Adrenal gland (tissue), 5 donors: ENCODE measurements around the gene SUN5.

Source experiments
- CTCF ChIP-seq, 6 experiments: fragments of 450-650 bp in 4 of 6; fragments of 200-600 bp in 2 of 6; sonication (generic) in 1 of 6; IDR thresholded peaks; 1 replicate in 5 of 6; 2 replicates in 1 of 6; pipeline versions ENCODE4 v1.5.1 to v1.8.0; 2016 to 2021; ENCODE audit warnings: antibody characterized with exemption in 6 of 6, mild to moderate bottlenecking in 2 of 6, moderate library complexity in 1 of 6
- POLR2A ChIP-seq, 2 donors: fragments of 450-650 bp; IDR thresholded peaks; one replicate each; pipeline ENCODE4 v1.6.1; 2017; ENCODE audit warnings: antibody characterized with exemption in 2 of 2, mild to moderate bottlenecking in 2 of 2, moderate library complexity in 1 of 2
- donor health status: DM: no; HTN: no; CAD: no.

- no peak for TF ChIP-seq CTCF (IDR thresholded peaks at IDR 0.05)
- TF ChIP-seq POLR2A (IDR thresholded peaks at IDR 0.05), result no peak
These were observed 44.6 kb downstream of the SUN5 start for GRCh38 chr20:32959351-32960221.
